ENCODE results near the gene FAM177B.

The FAM177B gene

GRCh38 chr1:222736972-222737371, at the start of gene FAM177B:
Gene FAM177B, plus strand, starts transcription at chr1:222737202. Its CDS starts 9,344 bp downstream, at chr1:222746546.
- no peak for DNase-seq

GRCh38 chr1:222691016-222691415, 46.0 kb upstream of the FAM177B start:
- DNase-seq: no peak

- no peak for DNase-seq
Measured at GRCh38 chr1:222694927-222695326, 42.1 kb upstream of the FAM177B start.

GRCh38 chr1:222696741-222697140, 40.3 kb upstream of the FAM177B start:
- no peak for DNase-seq

DNA sequence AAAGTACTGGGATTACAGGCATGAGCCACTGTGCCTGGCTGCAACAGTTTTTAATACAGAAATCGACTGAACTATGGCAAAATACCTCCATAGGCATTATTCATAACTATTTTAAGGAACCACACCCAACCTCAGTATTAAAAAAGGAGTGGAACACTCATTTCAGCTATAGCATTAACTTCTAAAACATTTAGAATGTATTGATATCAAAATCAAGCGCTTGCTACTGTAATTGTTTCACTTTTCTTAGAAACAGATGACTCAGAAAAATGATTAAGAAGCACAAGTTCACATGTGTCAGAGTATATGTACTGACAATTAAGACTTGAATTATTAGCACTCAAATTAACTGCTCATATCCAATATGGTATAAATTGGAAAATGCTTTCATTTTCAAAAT, 39.8 kb upstream of the FAM177B start:
- DNase-seq: no peak

- DNase-seq: no peak
Measured at GRCh38 chr1:222697826-222698225, 39.2 kb upstream of the FAM177B start.

GRCh38 chr1:222702210-222702609, 34.8 kb upstream of the FAM177B start:
- DNase-seq: no peak

GRCh38 chr1:222704260-222704659, 32.7 kb upstream of the FAM177B start:
- DNase-seq: no peak

- DNase-seq: no peak
Measured at GRCh38 chr1:222706815-222707214, 30.2 kb upstream of the FAM177B start.

- no peak for DNase-seq
Measured at GRCh38 chr1:222709700-222710153, 27.3 kb upstream of the FAM177B start.

DNA sequence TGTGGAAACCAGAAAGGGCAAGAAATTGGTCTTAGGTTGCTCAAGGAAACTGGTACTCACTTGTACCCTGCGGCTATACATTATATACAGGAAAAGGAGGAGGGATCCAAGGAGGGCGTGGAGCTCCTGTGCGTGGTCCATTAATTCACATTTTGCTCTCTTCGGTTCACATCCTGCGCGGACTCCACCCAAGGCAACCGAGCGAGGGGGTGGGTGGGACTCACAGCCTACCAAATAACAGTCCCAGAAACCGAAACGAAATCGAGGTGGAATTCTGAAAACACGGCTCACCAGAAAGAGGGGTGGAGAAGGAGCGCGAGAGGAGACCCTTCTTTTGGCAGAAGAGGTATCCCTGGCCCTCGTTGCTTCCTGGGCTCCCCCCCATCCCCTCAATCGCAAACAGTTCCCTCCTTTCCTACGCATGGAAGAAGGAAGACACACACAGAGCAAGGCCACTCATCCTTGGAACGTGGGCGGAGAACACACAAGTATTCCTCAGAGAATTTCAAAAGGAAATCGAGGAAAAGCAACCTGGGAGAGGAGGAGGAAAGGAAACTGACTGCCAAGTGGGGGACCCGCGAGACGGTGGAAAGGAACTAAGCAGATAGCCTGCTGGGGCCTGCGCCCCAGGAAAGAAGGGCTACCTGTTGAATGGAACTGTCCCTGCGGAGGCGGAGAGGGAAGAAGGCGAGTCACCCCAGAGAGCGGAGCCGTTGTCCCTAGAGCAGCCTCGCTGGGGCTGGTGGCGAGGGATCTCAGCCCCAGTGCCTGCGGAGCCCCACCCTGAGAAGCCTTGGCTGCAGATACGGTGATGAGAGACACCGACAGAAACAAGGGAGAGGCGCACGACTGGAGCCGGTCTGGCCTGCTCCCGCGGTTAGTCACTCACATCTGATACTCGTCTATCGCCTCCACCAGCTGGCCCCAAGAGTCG, 25.4 kb upstream of the FAM177B start:
- peak in 43 of 56 donors; percentile 5 to 69 (median 37) for DNase-seq

DNA sequence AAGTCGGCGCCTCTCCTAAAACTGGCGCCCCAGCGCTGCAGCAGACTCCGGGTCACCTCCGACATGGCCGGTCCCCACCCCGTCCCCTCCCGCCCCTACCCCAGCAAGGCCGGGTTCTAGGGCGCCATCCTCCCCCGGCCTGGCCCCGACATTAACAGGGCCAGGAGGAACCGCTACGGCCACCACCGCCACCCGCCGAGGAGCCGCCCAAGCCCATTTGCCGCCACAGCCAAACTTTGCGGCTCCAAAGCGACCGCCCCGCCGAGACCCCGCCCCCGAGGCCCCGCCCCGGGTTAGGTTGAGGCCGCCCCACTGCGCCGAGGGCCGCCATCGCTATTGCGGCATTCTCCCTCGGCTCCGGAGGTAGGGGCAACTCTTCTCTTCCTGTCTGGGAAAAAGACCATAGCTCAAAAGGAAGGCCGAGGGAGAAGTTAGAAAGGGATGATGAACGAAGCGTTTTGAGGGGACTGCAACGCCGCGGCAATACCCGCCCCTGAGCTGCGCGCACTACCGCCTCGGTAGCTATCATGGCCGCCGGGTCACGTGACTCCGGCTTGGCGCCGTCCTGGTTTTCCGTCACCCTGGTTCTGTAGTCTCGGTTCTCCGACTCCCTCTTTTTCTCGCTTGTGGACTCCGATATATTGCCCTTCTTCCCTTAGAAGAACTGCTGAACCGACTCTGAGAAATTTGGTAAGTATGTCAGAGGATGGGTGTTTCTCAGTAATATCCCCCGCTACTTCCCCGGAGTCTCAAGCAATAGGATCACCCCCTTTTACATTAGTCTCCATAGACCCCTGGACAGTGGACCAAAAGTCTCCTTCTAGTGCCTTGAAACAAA, 24.5 kb upstream of the FAM177B start, which contains the start of the genes AIDA and BROX:
AIDA (minus strand) TSS at position 239 of the 838 bp plus-strand sequence; CDS start at position 65, 174 bp downstream.
BROX (plus strand) TSS at position 312 of the 838 bp plus-strand sequence. CDS start 3,136 bp downstream, outside the sequence.
- peak; percentile 48 to 99 (median 90) for DNase-seq

DNA sequence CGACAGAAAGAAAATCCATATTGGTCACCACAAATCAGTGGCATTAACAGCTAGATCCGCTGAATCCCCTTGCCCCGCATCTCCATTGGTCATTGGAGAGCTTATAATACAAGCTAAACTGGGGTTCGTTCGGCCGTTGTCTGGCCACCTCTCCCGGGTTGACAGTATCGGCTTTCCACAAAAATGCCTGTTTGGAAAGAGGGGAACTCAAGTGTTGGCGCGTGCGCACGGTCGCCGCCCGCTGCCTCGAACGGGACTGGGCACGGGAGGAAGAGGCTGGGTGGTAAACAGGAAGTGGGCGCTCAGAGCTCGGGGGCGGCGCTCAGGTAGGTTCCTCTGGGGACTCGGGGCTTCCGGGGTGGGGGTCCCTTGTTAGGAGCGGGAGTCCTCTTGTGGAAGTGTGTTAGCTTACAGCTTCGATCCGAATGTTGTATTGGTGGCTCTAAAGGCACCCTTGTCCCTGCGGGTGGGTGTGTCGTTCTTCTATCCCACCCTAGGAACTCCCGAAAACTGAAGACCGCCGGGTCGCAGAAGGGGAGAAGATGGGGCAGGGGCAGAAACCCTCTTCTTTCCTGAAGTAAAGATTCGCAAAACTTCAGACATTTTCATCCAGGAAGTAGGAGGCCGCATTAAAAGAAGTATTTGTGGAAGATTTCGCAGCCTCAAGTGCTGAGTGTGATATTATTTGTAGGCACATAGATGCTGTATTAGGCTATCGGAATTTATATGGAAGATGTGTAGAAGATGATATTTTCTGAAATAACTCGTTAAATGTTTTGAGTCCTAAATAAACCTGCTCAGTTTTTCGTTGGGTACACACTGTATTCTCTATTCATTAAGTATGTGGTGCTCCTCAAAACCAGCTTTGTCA, 23.7 kb upstream of the FAM177B start:
- DNase-seq: peak; percentile 54 to 95 (median 88)

- DNase-seq: no peak
Measured at GRCh38 chr1:222716393-222716792, 20.6 kb upstream of the FAM177B start.

- DNase-seq: peak in 1 of 56 donors; percentile 3
Measured at GRCh38 chr1:222728746-222729145, 8.3 kb upstream of the FAM177B start.

- DNase-seq: no peak
Measured at GRCh38 chr1:222730866-222731265, 6.1 kb upstream of the FAM177B start.

GRCh38 chr1:222732216-222733159, 4.5 kb upstream of the FAM177B start:
- no peak for DNase-seq

DNA sequence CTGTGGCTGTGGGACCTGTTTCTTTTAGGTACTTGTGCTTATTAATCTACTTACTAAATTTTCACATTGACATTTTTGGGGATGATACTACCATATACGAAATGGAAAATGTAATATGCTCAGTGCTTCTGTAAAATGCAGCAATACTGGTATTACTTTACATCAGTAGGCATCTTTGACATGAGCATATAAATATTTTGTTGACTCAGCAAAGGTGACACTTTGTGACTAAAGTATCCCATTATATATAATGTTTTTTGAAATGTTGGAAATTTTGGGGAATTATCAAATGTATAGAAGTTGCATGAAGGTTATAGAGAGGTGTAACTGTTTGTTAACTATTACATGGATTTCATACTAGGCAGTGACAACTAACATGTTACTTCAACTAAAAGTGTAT, 2.3 kb upstream of the FAM177B start:
- no peak for DNase-seq

DNA sequence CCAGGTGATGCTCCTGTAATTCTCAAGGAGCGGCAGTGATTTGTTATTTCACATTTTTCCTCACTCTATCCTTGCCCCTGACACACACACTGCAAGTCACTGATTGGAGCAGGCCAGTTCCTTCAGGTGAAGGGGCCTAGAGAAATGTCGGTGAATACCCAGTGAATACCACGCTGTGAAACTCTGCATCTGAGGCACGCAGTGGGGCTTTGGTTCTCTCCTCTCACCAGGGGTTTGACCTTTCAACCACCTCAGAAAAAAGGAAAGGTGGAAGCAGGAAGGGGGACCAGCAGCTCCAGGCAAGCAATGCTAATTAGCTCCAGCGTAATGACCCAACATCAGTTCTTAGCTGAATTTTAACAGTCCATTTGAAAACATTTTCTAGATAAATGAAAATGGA, 532 bp upstream of the FAM177B start:
- DNase-seq: no peak

GRCh38 chr1:222739465-222739864, 2.5 kb downstream of the FAM177B start:
- no peak for DNase-seq

All from amygdala (tissue), 56 donors.